CD4-positive, CD25-positive, alpha-beta regulatory T cell (primary cell): ENCODE results near the gene TBC1D10B. TPM values are rescaled to one million over a fixed set of nuclear protein-coding genes. Genes with fewer than 3 reads are reported as not detected.

Experiments used
- ATAC-seq, 2 donors: fragments of 150-1000 bp; cut with Tn5 transposase; one replicate each; pipeline ENCODE4 v1.10.0; 2021; ENCODE audit warnings: low read depth in 2 of 2, moderate number of reproducible peaks in 2 of 2, moderate library complexity in 1 of 2
- DNase-seq, 3 donors: peaks; one replicate each; pipeline versions ENCODE4 v3.0.0 to v3.0.0-alpha.2; 2012 to 2022; ENCODE audit warnings: mixed read lengths in 1 of 3
- H3K27ac ChIP-seq: one replicate; pipeline ENCODE4 v1.7.0; 2013; ENCODE audit warnings: mild to moderate bottlenecking, low read length; ENCODE audit not compliant: insufficient read depth, poor library complexity, severe bottlenecking
- H3K27me3 ChIP-seq: one replicate; pipeline ENCODE4 v1.7.0; 2013; ENCODE audit warnings: low read length; ENCODE audit not compliant: control insufficient read depth, insufficient read depth
- H3K36me3 ChIP-seq: one replicate; pipeline ENCODE4 v1.7.0; 2013; ENCODE audit warnings: mild to moderate bottlenecking, low read length, moderate library complexity; ENCODE audit not compliant: control insufficient read depth, insufficient read depth
- H3K4me1 ChIP-seq: 2 replicates; pipeline ENCODE4 v1.7.0; 2013; ENCODE audit warnings: mild to moderate bottlenecking, low read length; ENCODE audit not compliant: insufficient read depth, control insufficient read depth, poor library complexity, severe bottlenecking
- H3K4me3 ChIP-seq: one replicate; pipeline ENCODE4 v1.7.0; 2013; ENCODE audit warnings: low read depth, mild to moderate bottlenecking, low read length, moderate library complexity
- H3K9me3 ChIP-seq, 2 experiments: 1 replicate in 1 of 2; 2 replicates in 1 of 2; pipeline ENCODE4 v1.7.0; 2013; ENCODE audit warnings: low read length in 2 of 2, mild to moderate bottlenecking in 1 of 2, moderate library complexity in 1 of 2; ENCODE audit not compliant: control insufficient read depth in 2 of 2
- H3K27ac Mint-ChIP-seq, 3 donors: one replicate each; pipeline ENCODE4 v1.8.0; 2020 to 2022; ENCODE audit warnings: mild to moderate bottlenecking in 3 of 3, mixed read lengths in 3 of 3, moderate library complexity in 2 of 3
- H3K27me3 Mint-ChIP-seq: one replicate; pipeline ENCODE4 v1.8.0; 2022; ENCODE audit warnings: mild to moderate bottlenecking, mixed read lengths
- H3K36me3 Mint-ChIP-seq: one replicate; pipeline ENCODE4 v1.8.0; 2020; ENCODE audit warnings: mixed read lengths
- H3K4me1 Mint-ChIP-seq, 4 donors: one replicate each; pipeline ENCODE4 v1.8.0; 2020 to 2022; ENCODE audit warnings: mixed read lengths in 4 of 4, mild to moderate bottlenecking in 1 of 4
- H3K4me3 Mint-ChIP-seq, 4 donors: one replicate each; pipeline ENCODE4 v1.8.0; 2020 to 2022; ENCODE audit warnings: mild to moderate bottlenecking in 4 of 4, mixed read lengths in 4 of 4, moderate library complexity in 3 of 4
- H3K9me3 Mint-ChIP-seq, 7 donors: one replicate each; pipeline ENCODE4 v1.8.0; 2020 to 2022; ENCODE audit warnings: mixed read lengths in 7 of 7, mild to moderate bottlenecking in 3 of 7, moderate library complexity in 2 of 7
- polyA plus RNA-seq, 4 donors: library from polyadenylated mRNA; unstranded; fragments of 300-500 nt; fragmentation: Illumina TruSeq; gene quantifications; one replicate each; pipeline ENCODE4 v1.2.3, GENCODE V29; 2021
- total RNA-seq: library from RNA; stranded (reverse); gene quantifications from one replicate; pipeline ENCODE4 v1.2.3, GENCODE V29; 2022

The TBC1D10B gene
- total and polyA plus RNA-seq, 5 donors from 2014 or later: 7.1 to 32.2 (median 8.3) TPM

DNA sequence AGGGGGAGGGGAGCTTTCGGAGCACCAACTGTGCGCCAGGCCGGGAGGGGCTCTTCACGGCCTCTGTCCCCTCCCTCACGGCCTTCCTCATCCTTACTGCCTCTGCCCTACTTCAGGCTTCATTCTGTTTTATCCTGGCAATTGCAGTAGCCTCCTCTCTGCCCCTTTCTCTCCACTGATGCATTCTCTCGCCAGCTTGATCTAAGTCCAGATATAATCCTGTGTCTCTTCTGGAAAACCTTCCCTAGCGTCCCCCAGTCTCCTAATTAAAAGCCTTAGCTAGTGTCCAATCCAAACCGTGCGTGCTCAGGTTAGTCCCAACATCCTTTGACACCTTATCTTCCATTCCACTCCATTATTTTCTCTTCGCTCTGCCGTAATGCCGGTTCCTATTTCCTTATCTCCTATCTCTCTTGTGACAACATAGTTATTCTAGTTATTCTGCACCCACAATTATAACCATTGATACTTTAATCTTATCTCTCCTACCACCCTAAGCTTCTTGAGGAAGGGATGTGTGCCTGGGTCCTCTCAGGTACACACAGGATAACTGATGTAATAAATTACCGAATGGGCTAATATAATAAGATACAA lies 25.8 kb upstream of the TBC1D10B start:
- peak overlapping the region; percentile 23 for H3K27ac ChIP-seq
- peaks cover 5 to 52% (median 22%) of the 10 kb centered on the region in 4 donors for H3K4me1 Mint-ChIP-seq
- H3K27me3 ChIP-seq: no peaks in the 10 kb centered on the region
- H3K4me1 ChIP-seq: peaks cover 33% of the 10 kb centered on the region
- DNase-seq (no peak), ATAC-seq (no peak)
- H3K36me3 ChIP-seq: no peaks in the 10 kb centered on the region
- peaks cover 12% of the 10 kb centered on the region for H3K36me3 Mint-ChIP-seq
- H3K9me3 Mint-ChIP-seq: no peaks in the 10 kb centered on the region
- no peaks in the 10 kb centered on the region for H3K27me3 Mint-ChIP-seq
- no peaks in the 10 kb centered on the region for H3K9me3 ChIP-seq
- peak overlapping the region; percentile 82 to 92 (median 88) for H3K4me3 Mint-ChIP-seq
- peak overlapping the region; percentile 83 for H3K4me3 ChIP-seq
- peak overlapping the region in 2 of 3 donors; percentile 86 to 89 for H3K27ac Mint-ChIP-seq

DNA sequence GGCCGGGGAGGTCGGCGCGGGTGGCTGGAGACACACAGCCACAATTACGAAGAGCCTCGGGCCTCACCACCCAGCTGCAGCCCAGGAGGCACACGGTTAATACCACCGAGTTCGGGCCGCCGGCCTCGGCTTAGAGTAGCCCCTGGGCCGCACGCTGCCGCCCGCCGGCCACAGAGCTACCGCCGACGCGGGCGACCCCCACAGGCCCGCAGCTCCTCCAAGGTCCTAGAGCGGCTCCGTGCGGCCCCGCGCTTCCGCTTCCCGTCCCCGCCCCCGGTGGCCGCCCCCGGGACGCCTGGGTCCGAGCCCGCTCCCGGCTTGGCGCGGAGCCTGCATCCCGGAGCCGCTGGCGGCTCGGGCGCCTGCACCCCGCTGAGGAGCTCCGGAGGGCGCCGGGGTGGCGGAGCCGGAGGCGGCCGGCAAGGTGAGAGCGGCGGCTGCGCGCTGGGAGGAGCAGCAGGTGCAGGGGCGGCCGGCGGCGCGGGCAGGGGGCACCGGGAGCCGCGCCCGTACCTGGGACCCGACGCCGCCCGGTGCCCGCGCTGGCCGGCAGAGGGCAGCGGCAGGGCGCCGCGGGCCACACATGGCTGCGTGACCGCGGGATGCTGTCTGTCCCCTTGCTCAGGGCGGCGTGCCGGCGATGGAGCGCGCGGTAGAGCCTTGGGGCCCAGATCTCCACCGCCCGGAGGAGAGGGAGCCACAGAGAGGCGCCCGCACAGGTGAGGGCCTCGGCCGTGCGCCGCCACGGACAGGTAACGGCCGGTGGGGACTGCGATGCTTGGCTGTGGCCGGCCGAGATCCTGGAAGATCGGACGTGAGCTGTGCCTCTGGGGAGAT lies 25.1 kb upstream of the TBC1D10B start, which contains the start of gene ZNF48:
ZNF48 (plus strand) TSS at position 266 of the 837 bp plus-strand sequence; CDS start at position 641, 375 bp downstream.
- no peaks in the 10 kb centered on the region for H3K27me3 Mint-ChIP-seq
- peaks cover 29% of the 10 kb centered on the region for H3K4me1 ChIP-seq
- H3K9me3 Mint-ChIP-seq: no peaks in the 10 kb centered on the region
- H3K4me3 ChIP-seq: peak within 1 kb of the TSS; percentile 83
- no peaks in the 10 kb centered on the region for H3K36me3 ChIP-seq
- DNase-seq: peak; percentile 43 to 65 (median 51)
- peak within 1 kb of the TSS; percentile 86 to 89 (median 88) for H3K27ac Mint-ChIP-seq
- H3K36me3 Mint-ChIP-seq: peaks cover 12% of the 10 kb centered on the region
- peaks cover 5 to 44% (median 19%) of the 10 kb centered on the region in 4 donors for H3K4me1 Mint-ChIP-seq
- peak within 1 kb of the TSS; percentile 63 for H3K27ac ChIP-seq
- peak; percentile 82 to 84 for ATAC-seq
- no peaks in the 10 kb centered on the region for H3K9me3 ChIP-seq
- peak within 1 kb of the TSS; percentile 85 to 92 (median 92) for H3K4me3 Mint-ChIP-seq
- H3K27me3 ChIP-seq: no peaks in the 10 kb centered on the region

GRCh38 chr16:30394592-30395154 lies 24.4 kb upstream of the TBC1D10B start:
- H3K4me1 ChIP-seq: peaks cover 22% of the 10 kb centered on the region
- no peaks in the 10 kb centered on the region for H3K27me3 ChIP-seq
- no peak overlapping the region for H3K4me3 ChIP-seq
- no peaks in the 10 kb centered on the region for H3K36me3 ChIP-seq
- H3K27me3 Mint-ChIP-seq: no peaks in the 10 kb centered on the region
- peaks cover 5 to 37% (median 14%) of the 10 kb centered on the region in 4 donors for H3K4me1 Mint-ChIP-seq
- H3K27ac Mint-ChIP-seq: peak overlapping the region; percentile 73 to 89 (median 88)
- H3K4me3 Mint-ChIP-seq: peak overlapping the region; percentile 82 to 92 (median 86)
- peak overlapping the region; percentile 63 for H3K27ac ChIP-seq
- ATAC-seq (peak in 1 of 2 donors; percentile 1), DNase-seq (no peak)
- H3K9me3 Mint-ChIP-seq: no peaks in the 10 kb centered on the region
- H3K9me3 ChIP-seq: no peaks in the 10 kb centered on the region
- peaks cover 12% of the 10 kb centered on the region for H3K36me3 Mint-ChIP-seq

DNA sequence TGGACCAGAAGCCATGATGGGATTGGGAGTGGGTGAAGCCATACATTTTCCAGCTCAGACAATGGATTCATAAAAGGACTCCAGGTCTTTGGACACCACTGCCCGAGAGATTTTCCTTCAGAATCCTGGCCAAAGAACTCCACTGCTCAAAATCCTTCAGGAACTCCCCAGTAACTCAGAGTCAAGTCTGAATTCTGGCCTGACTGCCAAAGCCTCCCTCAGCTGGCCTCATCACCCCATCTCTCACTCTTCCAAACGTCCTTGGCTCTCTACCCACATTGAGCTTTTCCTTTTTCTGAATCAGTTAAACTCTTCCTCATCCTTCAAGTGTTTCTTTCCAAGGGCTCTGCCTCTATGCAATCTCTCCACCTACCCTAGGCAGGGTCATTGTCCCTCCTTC lies 13.2 kb upstream of the TBC1D10B start:
- H3K4me3 ChIP-seq: peak overlapping the region; percentile 40

GRCh38 chr16:30382111-30382881 lies 12.0 kb upstream of the TBC1D10B start, which contains the start of gene SEPTIN1:
TSS of gene SEPTIN1 (minus strand) at chr16:30382561. CDS start at chr16:30382542, 19 bp downstream.
- peaks cover 4% of the 10 kb centered on the region for H3K36me3 Mint-ChIP-seq
- peaks cover 65% of the 10 kb centered on the region for H3K4me1 ChIP-seq

More for the DNA sequence above, 13.2 kb upstream of the TBC1D10B start:
- H3K36me3 ChIP-seq: no peaks in the 10 kb centered on the region
- Mint-ChIP-seq H3K4me3 (peak overlapping the region; percentile 13 to 98 (median 94)), H3K36me3 (peaks cover 4% of the 10 kb centered on the region), H3K27me3 (peaks cover under 1% of the 10 kb centered on the region), H3K27ac (peak overlapping the region; percentile 92 to 100 (median 100)), H3K4me1 (peaks cover 0 to 60% (median 28%) of the 10 kb centered on the region in 4 donors), H3K9me3 (no peaks in the 10 kb centered on the region)
- ATAC-seq (no peak), DNase-seq (no peak)
- no peaks in the 10 kb centered on the region for H3K27me3 ChIP-seq
- H3K9me3 ChIP-seq: no peaks in the 10 kb centered on the region
- peak overlapping the region; percentile 100 for H3K27ac ChIP-seq
- H3K4me1 ChIP-seq: peaks cover 55% of the 10 kb centered on the region

GRCh38 chr16:30381291-30382041 lies 11.2 kb upstream of the TBC1D10B start:
- Mint-ChIP-seq H3K4me1 (peaks cover 0 to 78% (median 39%) of the 10 kb centered on the region in 4 donors), H3K9me3 (peaks cover 0 to 2% (median 0%) of the 10 kb centered on the region in 7 donors), H3K4me3 (peak overlapping the region; percentile 94 to 98 (median 96)), H3K36me3 (peaks cover 4% of the 10 kb centered on the region), H3K27me3 (peaks cover 9% of the 10 kb centered on the region), H3K27ac (peak overlapping the region; percentile 92 to 100 (median 100))
- ATAC-seq: no peak
- Histone ChIP-seq H3K36me3 (no peaks in the 10 kb centered on the region), H3K27me3 (no peaks in the 10 kb centered on the region), H3K4me3 (peak overlapping the region; percentile 82), H3K27ac (peak overlapping the region; percentile 100), H3K9me3 (no peaks in the 10 kb centered on the region), H3K4me1 (peaks cover 74% of the 10 kb centered on the region)
- DNase-seq: peak in 1 of 3 donors; percentile 62

More at GRCh38 chr16:30382111-30382881, 12.0 kb upstream of the TBC1D10B start, which contains the start of gene SEPTIN1:
- Histone ChIP-seq H3K27ac (peak within 1 kb of the TSS; percentile 100), H3K36me3 (no peaks in the 10 kb centered on the region), H3K4me3 (peak within 1 kb of the TSS; percentile 82), H3K27me3 (no peaks in the 10 kb centered on the region), H3K9me3 (no peaks in the 10 kb centered on the region)
- DNase-seq (peak; percentile 60 to 92 (median 82)), ATAC-seq (peak; percentile 40 to 45)
- Mint-ChIP-seq H3K27me3 (peaks cover 9% of the 10 kb centered on the region), H3K4me1 (peaks cover 0 to 71% (median 35%) of the 10 kb centered on the region in 4 donors), H3K4me3 (peak within 1 kb of the TSS; percentile 94 to 98 (median 96)), H3K9me3 (peaks cover 0 to under 1% (median 0%) of the 10 kb centered on the region in 7 donors), H3K27ac (peak within 1 kb of the TSS; percentile 92 to 100 (median 100))
